Upper lobe of left lung (tissue), 6 donors: Measurements from ENCODE around the gene ARID4B. TPM values are rescaled to one million over a fixed set of nuclear protein-coding genes. Genes with fewer than 3 reads are reported as not detected.

Experiments
- ATAC-seq, 2 donors: fragments of 200-7000 bp; cut with Tn5 transposase; one replicate each; pipeline ENCODE4 v1.9.1; 2022; ENCODE audit warnings: mild to moderate bottlenecking in 2 of 2, moderate library complexity in 2 of 2; ENCODE audit not compliant: low FRiP score in 2 of 2
- DNase-seq, 2 donors: peaks; one replicate each; pipeline ENCODE4 v3.0.0-alpha.2; 2019 to 2020
- H3K27ac ChIP-seq, 4 donors: fragments of 200-600 bp; sonication (generic); one replicate each; pipeline ENCODE4 v1.5.1; 2016 to 2019
- H3K27me3 ChIP-seq, 4 donors: fragments of 200-600 bp; sonication (generic); one replicate each; pipeline ENCODE4 v1.5.1; 2017 to 2019
- H3K36me3 ChIP-seq, 4 donors: fragments of 200-600 bp; sonication (generic); one replicate each; pipeline ENCODE4 v1.5.1; 2016 to 2019
- H3K4me1 ChIP-seq, 4 donors: fragments of 200-600 bp; sonication (generic); one replicate each; pipeline ENCODE4 v1.5.1; 2018 to 2019
- H3K4me3 ChIP-seq, 4 donors: fragments of 200-600 bp; sonication (generic); one replicate each; pipeline ENCODE4 v1.5.1; 2017 to 2019; ENCODE audit warnings: mild to moderate bottlenecking in 2 of 4, moderate library complexity in 1 of 4
- H3K9me3 ChIP-seq, 4 donors: fragments of 200-600 bp; sonication (generic); one replicate each; pipeline ENCODE4 v1.5.1; 2018 to 2019
- CTCF ChIP-seq, 6 experiments: fragments of 450-650 bp in 4 of 6; fragments of 200-600 bp in 2 of 6; sonication (generic) in 2 of 6; IDR thresholded peaks; one replicate each; pipeline ENCODE4 v1.5.1; 2016 to 2019; ENCODE audit warnings: antibody characterized with exemption in 6 of 6
- EP300 ChIP-seq, 4 donors: sonication (generic); formaldehyde crosslinking; IDR thresholded peaks; one replicate each; pipeline ENCODE4 v1.5.1; 2017; ENCODE audit warnings: antibody characterized with exemption in 4 of 4, control low read depth in 2 of 4
- POLR2A ChIP-seq, 4 donors: fragments of 450-650 bp; IDR thresholded peaks; one replicate each; pipeline ENCODE4 v1.5.1; 2016 to 2017; ENCODE audit warnings: antibody characterized with exemption in 4 of 4, mild to moderate bottlenecking in 2 of 4
- POLR2AphosphoS5 ChIP-seq, 2 donors: sonication (generic); formaldehyde crosslinking; IDR thresholded peaks; one replicate each; pipeline ENCODE4 v1.5.1; 2017; ENCODE audit warnings: antibody characterized with exemption in 2 of 2
- WGBS, 2 donors: methylation state at CpG; one replicate each; pipeline ENCODE4 v1.1.5; 2017 to 2018; 5-methylcytosine and 5-hydroxymethylcytosine counted together
- total RNA-seq, 6 donors: library from RNA; depleted of rRNA in 4 of 6; stranded (reverse); fragments of >200 nt in 4 of 6; gene quantifications; one replicate each; pipeline versions ENCODE4 v1.1.0 to v1.2.1, GENCODE V29; 2016 to 2021
- donor health status: DM: no; HTN: no; CAD: no; lungs with moderate emphysema.
- donor health status: DM: no; HTN: yes; CAD: no; lungs with severe emphysema.

Gene ARID4B
- total RNA-seq, 6 donors from 2014 or later, result 31.1 to 90.1 (median 51.3) TPM

- ATAC-seq (no peak), DNase-seq (peak in 1 of 2 donors; percentile 59)
- H3K9me3 ChIP-seq, result no peaks in the 10 kb centered on the region
- H3K27ac ChIP-seq, result no peak overlapping the region
- no peaks in the 10 kb centered on the region for H3K4me1 ChIP-seq
- H3K4me3 ChIP-seq, result no peak overlapping the region
- WGBS, 2 donors, result 84 to 86% methylated on average over 7 of the region's 7 CpGs
- TF ChIP-seq POLR2AphosphoS5 (IDR thresholded peaks at IDR 0.05), result no peak
- TF ChIP-seq EP300 (IDR thresholded peaks at IDR 0.05), result no peak
- no peak for TF ChIP-seq CTCF (IDR thresholded peaks at IDR 0.05)
- no peak for TF ChIP-seq POLR2A (IDR thresholded peaks at IDR 0.05)
- peaks cover 12 to 69% (median 45%) of the 10 kb centered on the region in 4 donors for H3K36me3 ChIP-seq
- H3K27me3 ChIP-seq, result no peaks in the 10 kb centered on the region
These were observed 151.5 kb downstream of the ARID4B start for GRCh38 chr1:235176486-235176885.

GRCh38 chr1:235169986-235170385, 158.0 kb downstream of the ARID4B start:
- TF ChIP-seq CTCF (IDR thresholded peaks at IDR 0.05) (no peak), POLR2A (IDR thresholded peaks at IDR 0.05) (no peak), EP300 (IDR thresholded peaks at IDR 0.05) (no peak), POLR2AphosphoS5 (IDR thresholded peaks at IDR 0.05) (no peak)
- no peak for DNase-seq
- Histone ChIP-seq H3K27me3 (no peaks in the 10 kb centered on the region), H3K27ac (no peak overlapping the region), H3K36me3 (peaks cover 4 to 77% (median 49%) of the 10 kb centered on the region in 4 donors), H3K4me1 (no peaks in the 10 kb centered on the region), H3K9me3 (no peaks in the 10 kb centered on the region), H3K4me3 (no peak overlapping the region)
- ATAC-seq, result no peak

- no peak for ATAC-seq
- TF ChIP-seq CTCF (IDR thresholded peaks at IDR 0.05) (no peak), POLR2AphosphoS5 (IDR thresholded peaks at IDR 0.05) (no peak), POLR2A (IDR thresholded peaks at IDR 0.05) (no peak), EP300 (IDR thresholded peaks at IDR 0.05) (no peak)
- Histone ChIP-seq H3K36me3 (peaks cover 2 to 63% (median 36%) of the 10 kb centered on the region in 4 donors), H3K9me3 (no peaks in the 10 kb centered on the region), H3K27me3 (no peaks in the 10 kb centered on the region), H3K4me1 (no peaks in the 10 kb centered on the region), H3K4me3 (no peak overlapping the region), H3K27ac (no peak overlapping the region)
- DNase-seq, result no peak
- WGBS, 2 donors, result 90 to 94% methylated on average over 3 of the region's 3 CpGs
These were observed 159.6 kb downstream of the ARID4B start for GRCh38 chr1:235168375-235168774.

- TF ChIP-seq POLR2AphosphoS5 (IDR thresholded peaks at IDR 0.05) (no peak), EP300 (IDR thresholded peaks at IDR 0.05) (no peak), POLR2A (IDR thresholded peaks at IDR 0.05) (no peak), CTCF (IDR thresholded peaks at IDR 0.05) (no peak)
- WGBS, 2 donors, result 66% methylated on average over 21 of the region's 21 CpGs
- peaks cover 0 to 22% (median 9%) of the 10 kb centered on the region in 4 donors for H3K36me3 ChIP-seq
- no peaks in the 10 kb centered on the region for H3K9me3 ChIP-seq
- no peak for ATAC-seq
- H3K27me3 ChIP-seq, result no peaks in the 10 kb centered on the region
- DNase-seq, result peak in 1 of 2 donors; percentile 47
- peak overlapping the region; percentile 58 to 90 (median 72) for H3K4me3 ChIP-seq
- peak overlapping the region; percentile 90 to 95 (median 94) for H3K27ac ChIP-seq
- peaks cover 14 to 30% (median 15%) of the 10 kb centered on the region in 4 donors for H3K4me1 ChIP-seq
These were observed 166.2 kb downstream of the ARID4B start for GRCh38 chr1:235161685-235162327.
